H9 (cell line): Measurements from ENCODE around the gene TACR2. TPM values are rescaled to one million over a fixed set of nuclear protein-coding genes. Genes with fewer than 3 reads are reported as not detected.
"Not testable (repeated sequence)": the region's sequence is repeated elsewhere in the genome, so short reads cannot be mapped to it uniquely, and the experiment has no call there.

Experiments used
- DNase-seq: peaks from one replicate; pipeline ENCODE4 v3.0.0-alpha.2; 2017
- H2AFZ ChIP-seq: one replicate; pipeline ENCODE4 v1.6.1; 2013; ENCODE audit warnings: mild to moderate bottlenecking, low read length, control low read depth, moderate library complexity
- H2AK5ac ChIP-seq: 2 replicates; pipeline ENCODE4 v1.6.1; 2013; ENCODE audit warnings: low read length, control low read depth, mixed read lengths; ENCODE audit not compliant: insufficient read length
- H2BK120ac ChIP-seq: one replicate; pipeline ENCODE4 v1.6.1; 2013; ENCODE audit warnings: low read depth, mild to moderate bottlenecking, low read length, control low read depth, inconsistent platforms; ENCODE audit not compliant: poor library complexity, severe bottlenecking
- H2BK12ac ChIP-seq: 2 replicates; pipeline ENCODE4 v1.6.1; 2013; ENCODE audit warnings: low read length, control low read depth, mixed read lengths, low read depth; ENCODE audit not compliant: insufficient read length
- H2BK15ac ChIP-seq: 2 replicates; pipeline ENCODE4 v1.6.1; 2013; ENCODE audit warnings: low read depth, low read length, control low read depth
- H2BK20ac ChIP-seq: one replicate; pipeline ENCODE4 v1.6.1; 2013; ENCODE audit warnings: low read depth, mild to moderate bottlenecking, low read length, control low read depth, inconsistent platforms; ENCODE audit not compliant: poor library complexity, severe bottlenecking
- H2BK5ac ChIP-seq: 2 replicates; pipeline ENCODE4 v1.6.1; 2013; ENCODE audit warnings: low read length, control low read depth, mixed read lengths; ENCODE audit not compliant: insufficient read length
- H3K14ac ChIP-seq: 2 replicates; pipeline ENCODE4 v1.6.1; 2013; ENCODE audit warnings: low read length, control low read depth; ENCODE audit not compliant: insufficient read depth
- H3K18ac ChIP-seq: 2 replicates; pipeline ENCODE4 v1.6.1; 2013; ENCODE audit warnings: low read depth, mild to moderate bottlenecking, mixed read lengths, low read length, control low read depth; ENCODE audit not compliant: insufficient read length
- H3K23ac ChIP-seq: 2 replicates; pipeline ENCODE4 v1.6.1; 2013; ENCODE audit warnings: low read length, control low read depth, mixed read lengths, low read depth; ENCODE audit not compliant: insufficient read length
- H3K23me2 ChIP-seq: 2 replicates; pipeline ENCODE4 v1.6.1; 2013; ENCODE audit warnings: low read depth, mild to moderate bottlenecking, mixed read lengths, low read length, control low read depth; ENCODE audit not compliant: insufficient read length, poor library complexity, severe bottlenecking
- H3K27ac ChIP-seq: 2 replicates; pipeline ENCODE4 v1.5.1; 2013; ENCODE audit warnings: low read length, control low read depth, mixed read lengths, low read depth; ENCODE audit not compliant: insufficient read length
- H3K27me3 ChIP-seq: 2 replicates; pipeline ENCODE4 v1.6.1; 2013; ENCODE audit warnings: low read length, control low read depth, inconsistent platforms; ENCODE audit not compliant: insufficient read depth
- H3K4ac ChIP-seq: 2 replicates; pipeline ENCODE4 v1.6.1; 2013; ENCODE audit warnings: low read depth, mild to moderate bottlenecking, control low read depth, inconsistent platforms, low read length, moderate library complexity
- H3K4me1 ChIP-seq: 2 replicates; pipeline ENCODE4 v1.6.1; 2013; ENCODE audit warnings: low read length, control low read depth, inconsistent platforms; ENCODE audit not compliant: insufficient read depth
- H3K4me2 ChIP-seq: 2 replicates; pipeline ENCODE4 v1.6.1; 2013; ENCODE audit warnings: low read length, control low read depth, mixed read lengths; ENCODE audit not compliant: insufficient read length, insufficient read depth
- H3K56ac ChIP-seq: 2 replicates; pipeline ENCODE4 v1.6.1; 2013; ENCODE audit warnings: low read depth, mild to moderate bottlenecking, mixed read lengths, low read length, control low read depth; ENCODE audit not compliant: insufficient read length
- H3K79me1 ChIP-seq: 2 replicates; pipeline ENCODE4 v1.6.1; 2013; ENCODE audit warnings: low read depth, mild to moderate bottlenecking, moderate library complexity, low read length, control low read depth, inconsistent platforms; ENCODE audit not compliant: insufficient read depth, poor library complexity, severe bottlenecking
- H3K79me2 ChIP-seq: 2 replicates; pipeline ENCODE4 v1.6.1; 2013; ENCODE audit warnings: low read length, control low read depth, inconsistent platforms; ENCODE audit not compliant: insufficient read depth
- H3K9ac ChIP-seq: 2 replicates; pipeline ENCODE4 v1.6.1; 2013; ENCODE audit warnings: low read length, control low read depth, mixed read lengths; ENCODE audit not compliant: insufficient read length; ENCODE audit errors: extremely low read depth
- H3K9me3 ChIP-seq: one replicate; pipeline ENCODE4 v1.6.1; 2013; ENCODE audit warnings: low read depth, low read length, inconsistent platforms; ENCODE audit not compliant: control insufficient read depth
- H3T11ph ChIP-seq: one replicate; pipeline ENCODE4 v1.6.1; 2013; ENCODE audit warnings: mild to moderate bottlenecking, low read length, control low read depth, inconsistent platforms
- H4K20me1 ChIP-seq: one replicate; pipeline ENCODE4 v1.6.1; 2013; ENCODE audit not compliant: control insufficient read depth, insufficient read length, insufficient read depth
- H4K5ac ChIP-seq: 2 replicates; pipeline ENCODE4 v1.6.1; 2013; ENCODE audit warnings: low read depth, mild to moderate bottlenecking, mixed read lengths, low read length, control low read depth; ENCODE audit not compliant: insufficient read length
- H4K8ac ChIP-seq: replicated peaks from 2 replicates; pipeline ENCODE4 v1.6.1; 2013; ENCODE audit warnings: low read length, control low read depth, mixed read lengths, low read depth; ENCODE audit not compliant: insufficient read length
- H4K91ac ChIP-seq: 2 replicates; pipeline ENCODE4 v1.6.1; 2013; ENCODE audit warnings: low read depth, mild to moderate bottlenecking, moderate library complexity, mixed read lengths, low read length, control low read depth; ENCODE audit not compliant: insufficient read length
- H3K27ac Mint-ChIP-seq, 3 experiments: 2 replicates in 2 of 3; 3 replicates in 1 of 3; pipeline ENCODE4 v1.8.0; 2020 to 2021; ENCODE audit warnings: mixed read lengths in 3 of 3, mild to moderate bottlenecking in 1 of 3, moderate library complexity in 1 of 3
- H3K27me3 Mint-ChIP-seq: 2 replicates; pipeline ENCODE4 v1.8.0; 2021; ENCODE audit warnings: low read depth, mild to moderate bottlenecking, moderate library complexity, mixed read lengths
- H3K36me3 Mint-ChIP-seq, 3 experiments: 2 replicates in 2 of 3; 3 replicates in 1 of 3; pipeline ENCODE4 v1.8.0; 2020 to 2021; ENCODE audit warnings: low read depth in 3 of 3, mixed read lengths in 3 of 3; ENCODE audit not compliant: insufficient read depth in 1 of 3
- H3K4me1 Mint-ChIP-seq, 2 experiments: 2 replicates each; pipeline ENCODE4 v1.8.0; 2020; ENCODE audit warnings: mixed read lengths in 2 of 2
- H3K4me3 Mint-ChIP-seq, 2 experiments: 2 replicates in 1 of 2; 3 replicates in 1 of 2; pipeline ENCODE4 v1.8.0; 2020 to 2021; ENCODE audit warnings: mild to moderate bottlenecking in 2 of 2, mixed read lengths in 2 of 2, moderate library complexity in 1 of 2
- H3K9me3 Mint-ChIP-seq, 2 experiments: 2 replicates in 1 of 2; 3 replicates in 1 of 2; pipeline ENCODE4 v1.8.0; 2020; ENCODE audit warnings: mild to moderate bottlenecking in 2 of 2, mixed read lengths in 2 of 2, moderate library complexity in 1 of 2
- WGBS: extraction: QIAGEN DNeasy Blood & Tissue Kit; methylation state at CpG from one replicate; pipeline ENCODE4 v1.1.7; 2013; ENCODE audit warnings: missing lambda C conversion rate, low lambda C conversion rate, mixed read lengths; ENCODE audit not compliant: insufficient read length; ENCODE audit errors: extremely low coverage; 5-methylcytosine and 5-hydroxymethylcytosine counted together
- total RNA-seq: library from RNA; stranded (reverse); gene quantifications from 2 replicates; pipeline ENCODE4 v1.2.1, GENCODE V29; 2021
- TF ChIP-seq, protein P1 (sequence below): fragments of 200-600 bp; sonication (generic); conservative IDR thresholded peaks from 3 replicates; pipeline ENCODE4 v1.8.0; 2021; ENCODE audit warnings: antibody characterized with exemption, mild to moderate bottlenecking

Gene TACR2
- total RNA-seq, 1 experiment from 2014 or later = not detected

DNA sequence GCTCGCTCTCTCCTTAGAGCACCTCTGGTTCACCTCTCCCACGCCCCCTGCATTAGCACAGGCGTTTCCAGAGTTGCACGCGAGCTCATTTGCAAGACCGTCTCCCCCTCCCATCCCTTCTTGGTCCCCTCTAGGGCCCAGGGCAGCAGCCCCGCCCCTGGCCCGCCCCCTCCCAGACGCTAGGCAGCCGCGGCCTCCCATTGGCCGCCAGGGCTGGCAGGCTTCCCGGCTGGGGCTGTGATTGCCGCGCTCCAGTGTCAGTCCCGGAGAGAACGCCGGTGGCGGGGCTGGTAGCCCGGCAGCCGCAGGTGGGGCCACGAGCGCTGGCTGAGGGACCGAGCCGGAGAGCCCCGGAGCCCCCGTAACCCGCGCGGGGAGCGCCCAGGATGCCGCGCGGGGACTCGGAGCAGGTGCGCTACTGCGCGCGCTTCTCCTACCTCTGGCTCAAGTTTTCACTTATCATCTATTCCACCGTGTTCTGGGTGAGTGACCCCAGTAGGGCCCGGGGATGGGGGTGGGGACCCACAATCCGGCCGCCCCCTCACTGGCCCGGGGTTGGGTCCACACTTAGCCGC lies 34.6 kb upstream of the TACR2 start, which contains the start of gene TSPAN15:
TSPAN15 (plus strand) TSS at position 257 of the 575 bp plus-strand sequence; CDS start at position 387, 130 bp downstream.
- Histone ChIP-seq H3K14ac (no peak within 1 kb of the TSS), H3K4ac (no peak within 1 kb of the TSS), H2BK12ac (no peak within 1 kb of the TSS), H2AFZ (no peak within 1 kb of the TSS), H3K79me2 (no peaks in the 10 kb centered on the region), H3K27ac (no peak within 1 kb of the TSS), H3T11ph (no peak within 1 kb of the TSS), H3K4me1 (no peaks in the 10 kb centered on the region), H4K91ac (no peak within 1 kb of the TSS), H3K56ac (no peak within 1 kb of the TSS), H2BK15ac (no peak within 1 kb of the TSS), H4K20me1 (no peaks in the 10 kb centered on the region), H3K23ac (no peak within 1 kb of the TSS), H4K8ac (no peak within 1 kb of the TSS), H2AK5ac (no peak within 1 kb of the TSS), H3K27me3 (peaks cover 13% of the 10 kb centered on the region; the same call in 1 of the 2 replicates), H3K4me2 (peak within 1 kb of the TSS; percentile 60), H3K23me2 (peaks cover 6% of the 10 kb centered on the region), H3K18ac (no peak within 1 kb of the TSS), H2BK120ac (no peak within 1 kb of the TSS), H2BK5ac (no peak within 1 kb of the TSS), H3K9ac (no peak within 1 kb of the TSS), H2BK20ac (no peak within 1 kb of the TSS), H4K5ac (no peak within 1 kb of the TSS), H3K79me1 (no peaks in the 10 kb centered on the region), H3K9me3 (no peaks in the 10 kb centered on the region)
- peaks cover 0 to 2% (median 0%) of the 10 kb centered on the region in 3 experiments; a peak in 2 of 7 replicates for H3K36me3 Mint-ChIP-seq
- DNase-seq = peak; percentile 97
- TF ChIP-seq, protein P1, sequence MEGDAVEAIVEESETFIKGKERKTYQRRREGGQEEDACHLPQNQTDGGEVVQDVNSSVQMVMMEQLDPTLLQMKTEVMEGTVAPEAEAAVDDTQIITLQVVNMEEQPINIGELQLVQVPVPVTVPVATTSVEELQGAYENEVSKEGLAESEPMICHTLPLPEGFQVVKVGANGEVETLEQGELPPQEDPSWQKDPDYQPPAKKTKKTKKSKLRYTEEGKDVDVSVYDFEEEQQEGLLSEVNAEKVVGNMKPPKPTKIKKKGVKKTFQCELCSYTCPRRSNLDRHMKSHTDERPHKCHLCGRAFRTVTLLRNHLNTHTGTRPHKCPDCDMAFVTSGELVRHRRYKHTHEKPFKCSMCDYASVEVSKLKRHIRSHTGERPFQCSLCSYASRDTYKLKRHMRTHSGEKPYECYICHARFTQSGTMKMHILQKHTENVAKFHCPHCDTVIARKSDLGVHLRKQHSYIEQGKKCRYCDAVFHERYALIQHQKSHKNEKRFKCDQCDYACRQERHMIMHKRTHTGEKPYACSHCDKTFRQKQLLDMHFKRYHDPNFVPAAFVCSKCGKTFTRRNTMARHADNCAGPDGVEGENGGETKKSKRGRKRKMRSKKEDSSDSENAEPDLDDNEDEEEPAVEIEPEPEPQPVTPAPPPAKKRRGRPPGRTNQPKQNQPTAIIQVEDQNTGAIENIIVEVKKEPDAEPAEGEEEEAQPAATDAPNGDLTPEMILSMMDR = no peak
- no CpG with 5 or more reads among the region's 45 CpGs for WGBS
- H3K27ac Mint-ChIP-seq = peak within 1 kb of the TSS in 2 of 3 experiments; percentile 36 to 45; a peak in 2 of 7 replicates
- peaks cover 10 to 17% of the 10 kb centered on the region in 2 experiments for H3K4me1 Mint-ChIP-seq
- peaks cover 76% of the 10 kb centered on the region for H3K27me3 Mint-ChIP-seq
- peak within 1 kb of the TSS; percentile 71 to 83 for H3K4me3 Mint-ChIP-seq
- H3K9me3 Mint-ChIP-seq = no peaks in the 10 kb centered on the region; a peak in 1 of 5 replicates

DNA sequence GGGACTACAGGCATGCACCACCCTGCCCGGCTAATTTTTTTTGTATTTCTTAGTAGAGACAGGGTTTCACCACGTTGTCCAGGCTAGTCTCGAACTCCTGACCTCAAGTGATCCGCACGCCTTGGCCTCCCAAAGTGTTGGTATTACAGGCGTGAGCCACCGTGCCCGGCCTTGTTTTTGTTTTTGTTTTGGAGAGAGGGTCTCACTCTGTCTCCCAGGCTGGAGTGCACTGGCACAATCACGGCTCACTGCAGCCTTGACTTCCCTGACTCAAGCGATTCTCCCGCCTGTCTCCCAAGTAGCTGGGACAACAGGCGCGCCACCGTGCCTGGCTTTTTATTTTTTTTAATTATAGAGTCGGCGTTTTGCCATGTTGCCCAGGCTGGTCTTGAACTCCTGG lies 33.7 kb upstream of the TACR2 start:
- H3K14ac ChIP-seq, H3K18ac ChIP-seq, H2BK20ac ChIP-seq, H2AK5ac ChIP-seq, H4K5ac ChIP-seq, H3K23ac ChIP-seq, H2AFZ ChIP-seq, H3K27ac Mint-ChIP-seq, H2BK15ac ChIP-seq, H3K4ac ChIP-seq, H3K4me2 ChIP-seq, H4K91ac ChIP-seq, H3K79me1 ChIP-seq, H3K56ac ChIP-seq, H2BK5ac ChIP-seq, H3K9me3 ChIP-seq, H3T11ph ChIP-seq, H3K23me2 ChIP-seq, DNase-seq, H3K79me2 ChIP-seq, H3K27ac ChIP-seq, H2BK120ac ChIP-seq, H2BK12ac ChIP-seq, H3K9me3 Mint-ChIP-seq, H3K36me3 Mint-ChIP-seq, H4K20me1 ChIP-seq, H3K4me1 ChIP-seq, H3K9ac ChIP-seq, H4K8ac ChIP-seq: not testable (repeated sequence)
- Mint-ChIP-seq H3K27me3 (peaks cover 84% of the 10 kb centered on the region), H3K4me1 (peaks cover 10 to 17% of the 10 kb centered on the region in 2 experiments), H3K4me3 (peak overlapping the region in 1 of 2 experiments; percentile 83; a peak in 3 of 5 replicates)
- no CpG with 5 or more reads among the region's 16 CpGs for WGBS
- peaks cover 13% of the 10 kb centered on the region; the same call in 1 of the 2 replicates for H3K27me3 ChIP-seq
